Liver (tissue), 3 donors: ENCODE data around the gene CDON.

Experiments used
- ATF3 ChIP-seq: IDR thresholded peaks from 2 replicates; pipeline ENCODE4 v1.6.1; 2016; ENCODE audit warnings: antibody characterized with exemption
- CTCF ChIP-seq: fragments of 150-350 bp; IDR thresholded peaks from 2 replicates; pipeline ENCODE4 v1.5.1; 2017; ENCODE audit warnings: improper control_type of control experiment, low read depth, low read length; ENCODE audit not compliant: missing input control
- GABPA ChIP-seq, 2 donors: IDR thresholded peaks in 1 of 2; conservative IDR thresholded peaks in 1 of 2; 2 replicates each; pipeline ENCODE4 v1.6.1; 2016; ENCODE audit warnings: antibody characterized with exemption in 2 of 2, mild to moderate bottlenecking in 1 of 2, moderate library complexity in 1 of 2
- MAX ChIP-seq: IDR thresholded peaks from 2 replicates; pipeline ENCODE4 v1.6.1; 2016; ENCODE audit warnings: antibody characterized with exemption
- RAD21 ChIP-seq, 2 donors: IDR thresholded peaks; 2 replicates each; pipeline ENCODE4 v1.6.1; 2016; ENCODE audit warnings: antibody characterized with exemption in 2 of 2, mild to moderate bottlenecking in 2 of 2
- REST ChIP-seq: IDR thresholded peaks from 2 replicates; pipeline ENCODE4 v1.6.1; 2016; ENCODE audit warnings: antibody characterized with exemption, mild to moderate bottlenecking
- SP1 ChIP-seq: IDR thresholded peaks from 2 replicates; pipeline ENCODE4 v1.6.1; 2018; ENCODE audit warnings: antibody characterized with exemption, mild to moderate bottlenecking
- TAF1 ChIP-seq: conservative IDR thresholded peaks from 2 replicates; pipeline ENCODE4 v1.6.1; 2016; ENCODE audit warnings: antibody characterized with exemption, mild to moderate bottlenecking
- YY1 ChIP-seq: IDR thresholded peaks from 2 replicates; pipeline ENCODE4 v1.6.1; 2016; ENCODE audit warnings: antibody characterized with exemption, mild to moderate bottlenecking
- ZBTB33 ChIP-seq: IDR thresholded peaks from 2 replicates; pipeline ENCODE4 v1.6.1; 2016; ENCODE audit warnings: antibody characterized with exemption
- donor health status: healthy.
- donor health status: healthy.

- TF ChIP-seq CTCF = no peak
- no peak for TF ChIP-seq REST
- no peak for TF ChIP-seq YY1
- TF ChIP-seq SP1 = no peak
- no peak for TF ChIP-seq TAF1
- no peak for TF ChIP-seq GABPA (IDR thresholded peaks at IDR 0.05 in 1 of 2, conservative IDR thresholded peaks at IDR 0.05 in 1 of 2)
- no peak for TF ChIP-seq RAD21 (IDR thresholded peaks at IDR 0.05)
- no peak for TF ChIP-seq ZBTB33
- no peak for TF ChIP-seq ATF3
- TF ChIP-seq MAX = no peak
Measured at GRCh38 chr11:126072801-126073594, 10.3 kb upstream of the CDON start.
